Mucosa of descending colon (tissue), 3 donors: ENCODE data around the gene PRR5L. TPM values are rescaled to one million over a fixed set of nuclear protein-coding genes. Genes with fewer than 3 reads are reported as not detected.
"Not testable (repeated sequence)": the region's sequence is repeated elsewhere in the genome, so short reads cannot be mapped to it uniquely, and the experiment has no call there.

ENCODE experiments used
- ATAC-seq: fragments of 200-7000 bp; cut with Tn5 transposase; one replicate; pipeline ENCODE4 v1.9.1; 2020; ENCODE audit warnings: mild to moderate bottlenecking, moderate library complexity
- DNase-seq, 3 donors: peaks; one replicate each; pipeline ENCODE4 v3.0.0-alpha.2; 2020
- H3K36me3 ChIP-seq: fragments of 200-600 bp; one replicate; pipeline ENCODE4 v1.8.0; 2021; ENCODE audit warnings: low read depth, mild to moderate bottlenecking
- H3K4me1 ChIP-seq: fragments of 200-600 bp; one replicate; pipeline ENCODE4 v1.8.0; 2021; ENCODE audit warnings: low read depth, mild to moderate bottlenecking
- H3K4me3 ChIP-seq: fragments of 200-600 bp; one replicate; pipeline ENCODE4 v1.8.0; 2021; ENCODE audit warnings: mild to moderate bottlenecking
- H3K9me3 ChIP-seq: fragments of 200-600 bp; one replicate; pipeline ENCODE4 v1.8.0; 2021; ENCODE audit warnings: mild to moderate bottlenecking
- CTCF ChIP-seq: fragments of 200-600 bp; IDR thresholded peaks from one replicate; pipeline ENCODE4 v1.8.0; 2022; ENCODE audit warnings: antibody characterized with exemption, mild to moderate bottlenecking
- intact Hi-C, 2 donors: fragments of 100-400 bp; cut with DNase I in 1 of 2; cut with micrococcal nuclease in 1 of 2; formaldehyde crosslinking; loops; one replicate each; pipeline versions ENCODE4 v1.11.0 to v1.11.1; 2022; cut with DNase I, micrococcal nuclease
- total RNA-seq, 3 donors: library from RNA; stranded (reverse); fragmentation: NEBNext Ultra II Directional in 2 of 3; extraction: Animal tissue kit (Norgen Biotek cat#: 25700) in 2 of 3; gene quantifications; one replicate each; pipeline versions ENCODE4 v1.2.1 to v1.2.4, GENCODE V29; 2021 to 2023
- donor health status: DM: no; HTN: no; CAD: no; lungs with moderate emphysema.
- donor health status: DM: no; HTN: no; CAD: no.
- donor health status: DM: no; HTN: yes; CAD: no.

The PRR5L gene
- total RNA-seq, 3 donors from 2014 or later = 138 to 250 (median 203) TPM

- TF ChIP-seq CTCF = no peak
- H3K36me3 ChIP-seq = no peaks in the 10 kb centered on the region
- no peak overlapping the region for H3K4me3 ChIP-seq
- no peak for DNase-seq
- H3K9me3 ChIP-seq = no peaks in the 10 kb centered on the region
- intact Hi-C loops = no loop called here
- H3K4me1 ChIP-seq = peaks cover 21% of the 10 kb centered on the region
- ATAC-seq = no peak
These were observed 18.3 kb downstream of the PRR5L start for GRCh38 chr11:36314434-36314767.

- ATAC-seq = peak; percentile 63
- Histone ChIP-seq H3K36me3 (no peaks in the 10 kb centered on the region), H3K9me3 (no peaks in the 10 kb centered on the region), H3K4me1 (peaks cover 21% of the 10 kb centered on the region), H3K4me3 (no peak overlapping the region)
- TF ChIP-seq CTCF = no peak
- intact Hi-C loops = no loop called here
- peak in 1 of 3 donors; percentile 55 for DNase-seq
These were observed 20.0 kb downstream of the PRR5L start for GRCh38 chr11:36316049-36316448.

GRCh38 chr11:36317992-36318391, 21.9 kb downstream of the PRR5L start:
- ATAC-seq (peak; percentile 92), DNase-seq (no peak)
- peaks cover 16% of the 10 kb centered on the region for H3K4me1 ChIP-seq
- TF ChIP-seq CTCF = no peak
- no peaks in the 10 kb centered on the region for H3K9me3 ChIP-seq
- H3K4me3 ChIP-seq = no peak overlapping the region
- no peaks in the 10 kb centered on the region for H3K36me3 ChIP-seq
- intact Hi-C loops = no loop called here

- H3K4me1 ChIP-seq, H3K9me3 ChIP-seq, ATAC-seq, H3K36me3 ChIP-seq, DNase-seq, intact Hi-C loops, H3K4me3 ChIP-seq: not testable (repeated sequence)
These were observed 28.9 kb downstream of the PRR5L start for GRCh38 chr11:36324956-36325355.

- ATAC-seq, H3K9me3 ChIP-seq, DNase-seq, intact Hi-C loops, H3K4me1 ChIP-seq, H3K4me3 ChIP-seq, H3K36me3 ChIP-seq: not testable (repeated sequence)
These were observed 29.3 kb downstream of the PRR5L start for GRCh38 chr11:36325403-36325802.

- TF ChIP-seq CTCF = no peak
- Histone ChIP-seq H3K9me3 (no peaks in the 10 kb centered on the region), H3K4me3 (no peak overlapping the region), H3K36me3 (no peaks in the 10 kb centered on the region), H3K4me1 (no peaks in the 10 kb centered on the region)
- DNase-seq (no peak), ATAC-seq (peak; percentile 45)
- intact Hi-C loops = no loop called here
These were observed 30.7 kb downstream of the PRR5L start for GRCh38 chr11:36326524-36327419.
